Stimulated activated CD8-positive, alpha-beta memory T cell treated with anti-CD3 and anti-CD28 coated beads, Interleukin-15, amount 100 ng/mL, for 24 hours (primary cell): ENCODE data around the gene NLRP3.
"Not testable (repeated sequence)": the region's sequence is repeated elsewhere in the genome, so short reads cannot be mapped to it uniquely, and the experiment has no call there.

Source experiments
- DNase-seq: peaks from one replicate; pipeline ENCODE4 v3.0.0-alpha.2; 2020; ENCODE audit warnings: low read depth

Gene NLRP3

DNA sequence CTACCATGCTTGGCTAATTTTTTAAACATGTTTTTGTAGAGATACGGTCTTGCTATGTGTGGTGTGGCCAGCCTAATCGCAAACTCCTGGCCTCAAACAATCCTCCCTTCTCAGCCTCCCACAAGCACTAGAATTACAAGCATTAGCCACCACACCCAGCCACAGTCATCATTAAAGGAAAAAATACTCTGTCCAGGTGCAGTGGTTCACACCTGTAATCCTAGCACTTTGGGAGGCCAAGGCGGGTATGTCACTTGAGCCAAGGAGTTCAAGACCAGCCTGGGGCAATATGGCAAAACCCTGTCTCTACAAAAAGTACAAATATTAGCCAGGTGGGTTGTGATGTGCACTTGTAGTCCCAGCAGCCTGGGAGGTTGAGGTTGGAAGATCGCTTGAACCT lies 25.0 kb upstream of the NLRP3 start:
- DNase-seq: no peak

DNA sequence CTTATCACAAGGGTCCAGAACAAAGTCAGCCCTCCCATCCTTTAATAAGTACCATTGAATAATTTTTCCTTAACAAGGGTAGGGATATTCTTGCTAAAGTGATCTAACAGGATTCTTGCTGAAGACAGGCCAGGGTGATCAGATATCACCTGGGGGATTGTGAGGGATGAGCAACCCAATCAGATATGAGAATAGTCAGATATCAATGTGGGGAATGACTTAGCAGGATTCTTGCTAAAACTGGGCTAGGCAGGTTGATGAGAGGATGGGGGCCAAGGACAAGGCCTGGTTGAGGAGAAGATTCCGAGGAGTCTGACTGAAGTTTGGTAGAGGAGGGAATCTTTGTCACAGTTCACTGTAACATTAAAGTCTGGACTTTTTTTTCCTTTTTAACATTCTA lies 23.9 kb upstream of the NLRP3 start:
- DNase-seq: no peak

DNA sequence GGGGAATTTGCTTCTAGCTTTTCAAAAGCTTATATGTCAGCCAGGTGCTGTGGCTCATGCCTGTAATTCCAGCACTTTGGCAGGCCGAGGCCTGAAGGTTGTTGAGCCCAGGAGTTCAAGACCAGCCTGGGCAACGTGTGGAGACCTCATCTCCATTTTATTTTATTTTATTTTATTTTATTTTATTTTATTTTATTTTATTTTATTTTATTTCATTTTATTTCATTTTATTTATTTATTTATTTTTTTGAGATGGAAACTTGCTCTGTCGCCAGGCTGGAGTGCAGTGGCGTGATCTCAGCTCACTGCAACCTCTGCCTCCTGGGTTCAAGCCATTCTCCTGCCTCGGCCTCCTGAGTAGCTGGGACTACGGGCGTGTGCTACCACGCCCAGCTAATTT lies 20.9 kb upstream of the NLRP3 start:
- DNase-seq: not testable (repeated sequence)

DNA sequence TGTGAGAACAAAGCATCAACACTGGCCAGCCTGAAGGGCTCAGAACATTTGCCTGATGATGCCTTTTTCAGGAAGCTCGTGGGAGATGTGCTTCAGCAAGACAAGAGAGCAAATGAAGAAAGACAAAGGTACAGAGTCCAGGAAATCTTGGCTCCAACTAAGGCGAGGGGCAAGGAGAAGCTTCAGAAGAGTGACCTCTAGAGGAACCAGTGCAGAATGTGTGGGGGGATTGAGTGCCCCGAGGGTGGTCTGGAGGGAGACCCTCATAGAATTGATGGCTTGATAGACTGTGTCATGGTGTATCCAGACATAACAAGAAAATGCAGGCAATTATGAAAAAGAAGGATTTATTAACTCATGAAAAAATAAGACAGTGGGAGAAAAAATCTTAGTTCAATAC lies 15.3 kb upstream of the NLRP3 start:
- no peak for DNase-seq

DNA sequence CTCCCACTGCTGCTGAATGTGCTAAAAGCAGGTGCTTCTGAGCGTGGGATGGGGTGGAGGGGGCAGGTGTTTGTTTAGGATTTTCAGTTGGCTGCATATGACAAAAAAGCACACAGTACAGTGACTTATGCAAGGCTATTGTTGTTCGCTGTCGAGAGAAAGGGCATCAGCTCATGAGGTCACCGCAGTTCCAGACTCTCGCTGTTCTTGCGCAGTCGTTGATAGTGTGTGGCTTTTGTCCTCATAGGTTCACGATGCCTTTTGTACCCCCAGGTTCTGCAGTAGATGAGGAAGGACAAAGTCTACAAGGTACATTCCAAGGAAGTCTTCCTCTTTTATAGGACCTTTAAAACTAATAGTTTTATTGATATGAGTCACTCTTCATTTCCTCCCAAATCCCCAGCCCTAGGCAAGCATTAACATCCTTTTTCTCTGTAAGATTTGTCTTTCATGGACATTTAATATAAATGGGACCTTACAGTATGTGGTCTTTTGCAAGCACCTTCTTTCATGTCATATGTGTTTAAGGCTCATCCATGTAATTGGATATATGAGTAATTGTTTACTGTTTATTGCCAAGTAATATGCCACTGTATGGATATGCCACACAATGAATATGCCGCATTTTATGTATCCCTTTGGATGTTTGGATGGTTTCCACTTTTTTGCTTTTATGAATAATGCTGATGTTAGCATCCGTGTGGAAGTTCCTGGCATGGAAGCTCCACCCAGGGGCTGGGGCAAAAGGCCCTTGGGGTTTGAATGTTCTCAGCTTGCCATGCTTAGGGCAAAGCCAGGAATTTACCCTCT lies 14.5 kb upstream of the NLRP3 start:
- no peak for DNase-seq

DNA sequence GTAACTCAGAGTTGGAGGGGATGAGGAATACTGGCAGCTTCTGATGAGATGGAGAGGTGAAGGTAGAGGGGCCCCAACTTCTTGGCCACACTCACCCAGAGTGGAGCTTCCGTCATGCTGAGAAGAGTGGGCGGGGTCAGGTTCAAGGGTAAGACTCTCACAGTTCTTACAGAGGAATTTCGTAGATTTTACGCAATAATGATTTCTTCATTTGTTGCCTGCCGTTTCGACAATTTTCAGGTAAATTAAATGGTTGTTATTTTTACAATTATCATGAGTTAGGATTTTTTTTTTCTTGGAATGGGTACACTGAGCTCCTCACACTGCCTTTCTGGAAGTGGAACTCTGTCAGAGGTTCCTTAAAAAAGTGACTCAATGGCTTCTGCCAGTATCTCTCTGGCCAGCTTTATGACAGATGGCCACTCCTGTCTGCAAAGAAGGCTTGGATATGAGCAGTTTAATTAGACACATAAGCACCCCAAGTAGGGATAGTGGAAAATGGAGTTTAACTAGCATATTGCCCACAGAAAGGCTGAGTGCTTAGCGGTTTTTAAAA lies 13.8 kb upstream of the NLRP3 start:
- DNase-seq: no peak

DNA sequence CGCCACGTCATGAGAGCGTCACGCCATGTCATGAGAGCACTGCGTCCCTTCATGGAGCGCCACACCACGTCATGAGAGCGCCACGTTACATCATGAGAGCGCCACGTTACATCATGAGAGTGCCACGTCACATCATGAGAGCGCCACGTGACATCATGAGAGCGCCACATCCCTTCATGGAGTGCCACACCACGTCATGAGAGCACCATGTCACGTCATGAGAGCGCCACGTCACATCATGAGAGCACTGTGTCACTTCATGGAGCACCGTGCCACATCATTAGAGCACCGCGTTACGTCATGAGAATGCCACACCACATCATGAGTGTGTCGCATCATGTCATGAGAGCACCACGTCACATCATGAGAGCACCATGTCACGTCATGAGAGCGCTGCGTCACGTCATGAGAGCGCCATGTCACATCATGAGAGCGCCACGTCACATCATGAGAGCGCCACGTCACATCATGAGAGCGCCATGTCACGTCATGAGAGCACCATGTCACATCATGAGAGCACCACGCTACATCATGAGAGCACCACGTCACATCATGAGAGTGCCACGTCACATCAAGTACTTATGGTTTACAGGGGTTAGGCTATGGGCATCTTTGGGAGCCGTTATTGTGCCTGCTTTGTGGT lies 9.8 kb upstream of the NLRP3 start:
- DNase-seq: no peak

DNA sequence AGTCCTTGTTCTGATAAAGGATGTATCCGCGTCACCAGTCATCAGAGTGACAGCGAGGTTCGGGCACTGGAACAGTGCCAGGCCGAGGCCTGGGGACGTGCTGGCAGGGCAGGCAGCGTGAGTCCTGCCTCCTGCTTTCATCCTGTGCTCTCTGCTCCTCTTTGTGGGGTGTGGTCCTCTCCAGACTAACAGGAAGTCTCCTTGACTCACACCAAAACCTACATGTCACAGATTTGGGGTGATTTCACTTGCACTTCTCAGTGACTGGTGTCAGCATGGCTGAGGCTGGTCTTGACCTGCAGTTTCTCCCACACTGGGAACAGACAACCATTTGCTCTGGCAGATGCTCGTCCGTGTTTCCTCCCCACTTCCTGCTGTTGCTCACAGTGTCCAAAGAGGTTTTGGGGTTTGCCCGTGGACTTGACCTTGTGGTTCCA lies 8.8 kb upstream of the NLRP3 start:
- DNase-seq: peak; percentile 26

DNA sequence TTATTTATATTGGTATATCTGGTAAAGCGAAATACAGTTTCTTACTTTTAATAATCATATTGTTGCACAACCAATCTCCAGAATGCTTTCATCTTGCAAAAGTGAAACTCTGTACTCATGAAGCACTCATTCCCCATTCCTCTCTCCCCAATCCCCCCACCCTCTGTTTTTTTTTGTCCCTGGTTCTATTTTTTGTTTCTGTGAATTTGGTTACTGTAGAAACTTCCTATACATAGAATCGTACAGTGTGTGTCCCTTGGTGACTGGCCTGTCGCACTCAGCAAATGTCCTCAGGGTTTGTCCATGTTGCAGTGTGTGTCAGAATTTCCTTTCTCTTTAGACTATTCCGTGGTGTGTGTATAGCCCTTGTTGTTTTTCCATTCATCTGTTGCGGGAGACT lies 7.9 kb upstream of the NLRP3 start:
- no peak for DNase-seq

DNA sequence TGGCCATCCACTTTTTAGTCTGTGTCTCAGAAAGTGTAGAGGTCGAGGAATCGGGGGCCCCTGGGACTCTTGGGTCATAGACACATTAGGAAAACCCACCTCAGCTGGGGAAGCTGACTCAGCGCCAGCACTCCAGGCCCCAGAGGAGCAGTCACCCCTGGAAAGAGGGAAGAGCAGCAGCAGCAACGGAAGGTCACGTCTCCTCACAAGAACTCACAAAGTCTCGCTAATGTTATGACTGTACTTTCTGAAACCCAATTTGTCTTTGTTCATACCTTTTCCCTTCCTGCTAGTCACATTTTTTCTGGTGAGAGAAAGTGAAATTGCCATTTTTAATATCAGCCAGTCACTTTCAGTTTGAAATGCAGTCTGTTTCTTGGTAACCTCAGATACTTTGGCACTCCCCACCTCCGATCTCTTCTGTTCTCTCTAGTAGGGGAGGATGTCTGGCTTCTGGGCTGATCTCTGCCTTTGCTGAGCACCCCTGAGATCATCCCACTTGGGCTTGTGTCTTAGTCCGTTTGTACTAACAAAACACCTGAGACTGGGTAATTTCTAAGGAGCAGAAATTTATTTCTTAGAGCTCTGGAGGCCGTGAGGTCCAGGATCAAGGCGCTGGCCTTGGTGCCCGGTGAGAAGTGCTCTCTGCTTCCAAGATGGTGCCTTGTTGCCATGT lies 6.0 kb upstream of the NLRP3 start:
- no peak for DNase-seq

DNA sequence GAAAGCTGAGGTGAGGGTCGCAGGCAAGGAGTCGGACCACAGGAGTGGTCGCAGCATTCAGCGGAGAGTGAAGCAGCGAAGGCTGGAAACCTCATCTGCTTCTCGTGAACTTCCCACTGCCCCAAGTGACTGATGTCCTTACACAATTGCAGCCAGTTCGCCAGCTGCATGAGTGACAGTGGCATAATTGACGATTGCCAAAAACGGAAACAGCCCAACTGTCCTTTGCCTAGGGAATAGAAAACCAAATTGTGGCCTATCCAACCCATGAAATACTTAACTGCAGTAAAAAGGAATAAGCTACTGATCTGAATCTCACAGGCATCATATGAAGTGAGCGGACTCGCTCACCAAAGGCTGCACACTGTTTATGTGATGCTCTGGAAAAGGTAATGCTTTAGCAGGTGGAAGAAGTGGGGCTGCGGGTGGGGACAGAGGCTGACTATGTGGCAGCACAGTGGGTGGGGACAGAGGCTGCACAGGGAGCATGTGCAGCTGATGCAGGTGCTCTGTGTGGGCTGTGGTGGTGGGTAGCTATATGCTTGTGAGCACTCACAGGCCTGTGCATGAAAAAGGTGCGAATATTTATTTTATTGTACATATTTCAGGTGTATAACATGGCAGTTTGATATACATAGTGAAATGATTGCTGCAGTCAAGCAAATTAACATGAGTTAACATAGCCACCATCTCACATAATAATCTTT lies 4.2 kb upstream of the NLRP3 start:
- DNase-seq: no peak

DNA sequence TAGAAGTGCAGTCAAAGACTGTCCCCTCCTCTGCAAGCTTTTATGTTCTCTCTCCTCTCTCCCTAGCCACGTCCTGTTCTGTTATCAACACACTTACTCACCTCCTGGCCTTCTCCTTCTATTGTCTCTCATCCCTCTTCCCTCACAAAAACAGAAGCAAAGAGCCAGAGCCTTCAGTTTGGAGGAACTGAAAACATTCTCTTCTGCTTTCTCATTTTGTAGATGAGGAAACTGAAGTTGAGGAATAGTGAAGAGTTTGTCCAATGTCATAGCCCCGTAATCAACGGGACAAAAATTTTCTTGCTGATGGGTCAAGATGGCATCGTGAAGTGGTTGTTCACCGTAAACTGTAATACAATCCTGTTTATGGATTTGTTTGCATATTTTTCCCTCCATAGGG lies 1.9 kb downstream of the NLRP3 start:
- no peak for DNase-seq

DNA sequence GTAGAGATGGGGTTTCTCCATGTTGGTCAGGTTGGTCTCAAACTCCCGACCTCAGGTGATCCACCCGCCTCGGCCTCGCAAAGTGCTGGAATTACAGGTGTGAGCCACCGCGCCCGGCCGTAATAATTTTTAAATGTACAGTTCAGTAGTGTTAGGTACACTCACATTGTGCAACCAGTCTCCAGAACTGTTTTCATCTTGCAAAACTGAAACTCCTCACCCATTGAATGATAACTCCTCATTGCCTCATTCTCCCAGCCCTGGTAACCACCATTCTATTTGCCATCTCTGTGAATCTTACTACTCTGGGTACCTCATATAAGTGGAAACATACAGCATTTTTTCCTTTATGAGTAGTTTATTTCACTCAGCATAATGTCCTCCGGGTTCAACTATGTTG lies 3.4 kb downstream of the NLRP3 start:
- no peak for DNase-seq

DNA sequence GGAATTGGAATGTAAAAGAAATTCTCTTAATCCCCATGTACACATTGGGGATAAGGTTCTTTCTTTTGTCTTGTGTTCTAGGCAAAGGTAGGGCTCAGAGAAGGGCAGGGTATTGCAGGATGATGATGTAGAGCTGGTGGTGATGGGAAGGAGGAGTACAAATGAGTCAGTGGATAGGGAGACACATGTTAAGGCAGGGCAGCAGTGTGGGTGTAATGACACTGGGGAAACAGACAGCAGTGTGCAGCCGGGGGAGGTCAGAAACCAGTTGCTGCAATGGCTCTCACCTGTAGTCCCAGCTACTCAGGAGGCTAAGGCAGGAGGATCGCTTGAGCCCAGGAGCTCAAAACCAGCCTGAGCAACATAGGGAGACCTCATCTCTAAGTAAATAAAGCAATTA lies 5.1 kb downstream of the NLRP3 start:
- no peak for DNase-seq

DNA sequence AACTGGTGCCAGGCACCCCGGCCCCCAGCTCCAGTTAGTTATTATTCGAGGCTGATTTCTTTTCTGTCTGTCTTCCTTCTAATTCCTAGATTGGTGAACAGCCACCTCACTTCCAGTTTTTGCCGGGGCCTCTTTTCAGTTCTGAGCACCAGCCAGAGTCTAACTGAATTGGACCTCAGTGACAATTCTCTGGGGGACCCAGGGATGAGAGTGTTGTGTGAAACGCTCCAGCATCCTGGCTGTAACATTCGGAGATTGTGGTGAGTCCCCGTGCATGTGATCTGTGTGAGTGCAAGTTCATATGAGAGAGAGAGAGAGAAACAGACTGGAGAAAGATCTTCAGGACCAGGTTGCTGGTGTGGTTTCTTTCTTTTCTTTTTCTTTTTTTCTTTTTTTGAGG lies 13.5 kb downstream of the NLRP3 start:
- DNase-seq: no peak

DNA sequence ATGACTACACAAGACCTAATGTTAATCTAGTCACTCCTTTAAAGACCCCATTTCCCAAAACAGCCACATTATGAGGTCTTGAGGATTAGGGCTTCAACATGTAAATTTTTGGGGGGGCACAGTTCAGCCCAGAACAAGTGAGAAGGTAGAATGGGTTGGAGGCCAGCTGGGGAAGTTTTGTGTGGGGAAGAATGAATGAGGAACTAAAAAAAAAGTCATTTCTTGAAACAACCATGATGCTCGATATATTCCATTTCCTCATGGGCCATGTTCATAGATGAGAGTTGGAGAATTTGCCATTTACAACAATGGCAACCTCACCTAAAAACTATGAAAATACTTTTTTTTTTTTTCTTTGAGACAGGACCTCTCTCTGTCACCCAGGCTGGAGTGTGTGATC lies 14.5 kb downstream of the NLRP3 start:
- no peak for DNase-seq

DNA sequence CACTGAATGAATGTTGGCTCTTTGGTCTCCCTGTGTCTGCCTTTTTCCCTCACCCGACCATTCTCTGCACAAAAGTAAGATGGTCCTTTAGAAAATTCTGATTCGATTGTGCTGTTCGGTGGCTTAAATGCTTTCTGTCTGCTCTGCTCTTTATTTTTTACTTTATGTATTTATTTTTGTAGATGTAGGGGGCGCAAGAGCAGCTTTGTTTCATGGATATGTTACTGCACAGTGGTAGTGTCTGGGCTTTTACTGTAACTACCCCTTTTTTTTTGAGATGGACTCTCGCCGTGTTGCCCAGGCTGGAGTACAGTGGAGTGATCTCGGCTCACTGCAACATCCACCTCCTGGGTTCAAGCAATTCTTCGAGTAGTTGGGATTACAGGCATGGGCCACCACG lies 15.7 kb downstream of the NLRP3 start:
- no peak for DNase-seq

DNA sequence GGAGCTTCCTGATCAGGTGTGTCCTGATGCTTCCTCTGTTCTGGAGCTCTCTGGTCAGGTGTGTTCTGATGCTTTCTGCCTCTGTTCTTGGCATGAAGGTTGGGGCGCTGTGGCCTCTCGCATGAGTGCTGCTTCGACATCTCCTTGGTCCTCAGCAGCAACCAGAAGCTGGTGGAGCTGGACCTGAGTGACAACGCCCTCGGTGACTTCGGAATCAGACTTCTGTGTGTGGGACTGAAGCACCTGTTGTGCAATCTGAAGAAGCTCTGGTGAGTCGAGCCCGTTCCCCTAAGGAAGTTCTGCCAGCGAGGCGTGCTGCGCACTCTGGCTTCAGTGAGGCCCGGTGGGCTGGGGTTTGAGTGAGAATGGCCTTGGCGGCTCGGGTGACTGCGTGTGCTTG lies 18.0 kb downstream of the NLRP3 start:
- DNase-seq: no peak

DNA sequence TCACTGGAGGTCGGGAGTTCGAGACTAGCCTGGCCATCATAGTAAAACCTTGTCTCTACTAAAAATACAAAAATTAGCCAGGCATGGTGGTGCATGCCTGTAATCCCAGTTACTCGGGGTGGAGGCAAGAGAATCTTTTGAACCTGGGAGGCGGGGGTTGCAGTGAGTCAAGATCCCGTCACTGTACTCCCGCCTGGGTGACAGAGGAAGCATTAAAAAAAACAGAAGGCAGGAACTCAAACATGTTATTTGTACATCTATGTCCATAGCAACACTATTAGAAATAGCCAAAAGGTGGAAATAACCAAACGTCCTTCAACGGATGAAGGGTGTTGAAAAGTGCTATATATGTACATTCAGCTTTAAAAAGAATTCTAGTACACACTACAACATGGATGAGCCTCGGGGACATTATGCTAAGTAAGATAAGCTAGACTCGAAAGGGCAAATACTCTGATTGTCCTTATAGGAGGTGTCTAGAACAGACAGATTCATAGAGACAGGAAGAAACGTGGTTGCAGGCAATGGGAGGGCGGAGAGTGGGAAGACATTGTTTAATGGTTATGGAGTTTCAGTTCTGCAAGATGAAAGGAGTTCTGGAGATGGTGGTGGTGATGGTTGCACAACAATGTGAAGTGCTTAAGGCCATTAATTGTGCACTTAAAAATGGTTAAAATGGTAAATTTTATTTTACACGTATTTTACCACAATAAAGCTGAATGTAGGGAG lies 19.2 kb downstream of the NLRP3 start:
- no peak for DNase-seq

DNA sequence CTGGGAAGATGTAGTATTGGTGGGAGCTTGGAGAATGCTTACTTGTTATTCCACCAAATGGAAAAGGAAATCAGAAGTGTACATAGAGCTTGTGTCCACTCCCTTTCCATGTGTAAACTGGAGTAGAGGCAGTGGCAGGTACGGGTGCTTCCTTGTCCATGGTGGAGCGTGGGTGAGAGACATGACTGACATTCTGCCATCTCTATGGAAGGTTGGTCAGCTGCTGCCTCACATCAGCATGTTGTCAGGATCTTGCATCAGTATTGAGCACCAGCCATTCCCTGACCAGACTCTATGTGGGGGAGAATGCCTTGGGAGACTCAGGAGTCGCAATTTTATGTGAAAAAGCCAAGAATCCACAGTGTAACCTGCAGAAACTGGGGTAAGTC lies 19.8 kb downstream of the NLRP3 start:
- DNase-seq: no peak
